MM.1S (cell line): Measurements from ENCODE around the gene ESPN.

Experiments
- EZH2 ChIP-seq: fragments of 300-600 bp; sonication (generic); optimal IDR thresholded peaks from 2 replicates; pipeline ENCODE3; 2017; ENCODE audit warnings: low read depth, mild to moderate bottlenecking, antibody characterized with exemption, low read length, mixed read lengths
- EZH2phosphoT487 ChIP-seq: fragments of 300-600 bp; sonication (generic); IDR thresholded peaks from 2 replicates; pipeline ENCODE4 v1.6.1; 2018; ENCODE audit warnings: antibody characterized with exemption, low read length
- TF ChIP-seq, protein P1 (sequence below): fragments of 300-600 bp; sonication (generic); IDR thresholded peaks from 2 replicates; pipeline ENCODE4 v1.5.1; 2016; ENCODE audit warnings: antibody characterized with exemption, low read length, mixed read lengths

DNA sequence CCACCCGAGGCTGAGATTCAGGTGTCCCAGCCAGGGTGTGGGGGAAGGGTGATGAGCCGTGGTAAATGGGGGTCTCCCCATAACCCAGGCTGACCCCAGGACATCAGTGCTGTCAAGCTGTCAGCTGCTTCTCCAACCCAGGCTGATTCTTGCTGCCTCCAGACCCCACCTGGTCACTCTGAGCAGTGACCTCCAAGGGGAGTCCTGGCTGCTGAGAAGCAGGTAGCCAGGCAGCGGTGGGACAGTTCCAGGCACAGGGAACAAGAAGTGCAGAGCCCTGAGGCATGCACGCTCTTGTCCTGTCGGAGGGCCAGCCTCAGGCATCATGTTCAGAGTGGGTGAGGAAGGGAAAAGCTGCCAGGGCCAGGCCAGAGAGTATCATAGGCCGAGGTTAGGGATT is 1.1 kb downstream of the ESPN start:
- TF ChIP-seq, protein P1, sequence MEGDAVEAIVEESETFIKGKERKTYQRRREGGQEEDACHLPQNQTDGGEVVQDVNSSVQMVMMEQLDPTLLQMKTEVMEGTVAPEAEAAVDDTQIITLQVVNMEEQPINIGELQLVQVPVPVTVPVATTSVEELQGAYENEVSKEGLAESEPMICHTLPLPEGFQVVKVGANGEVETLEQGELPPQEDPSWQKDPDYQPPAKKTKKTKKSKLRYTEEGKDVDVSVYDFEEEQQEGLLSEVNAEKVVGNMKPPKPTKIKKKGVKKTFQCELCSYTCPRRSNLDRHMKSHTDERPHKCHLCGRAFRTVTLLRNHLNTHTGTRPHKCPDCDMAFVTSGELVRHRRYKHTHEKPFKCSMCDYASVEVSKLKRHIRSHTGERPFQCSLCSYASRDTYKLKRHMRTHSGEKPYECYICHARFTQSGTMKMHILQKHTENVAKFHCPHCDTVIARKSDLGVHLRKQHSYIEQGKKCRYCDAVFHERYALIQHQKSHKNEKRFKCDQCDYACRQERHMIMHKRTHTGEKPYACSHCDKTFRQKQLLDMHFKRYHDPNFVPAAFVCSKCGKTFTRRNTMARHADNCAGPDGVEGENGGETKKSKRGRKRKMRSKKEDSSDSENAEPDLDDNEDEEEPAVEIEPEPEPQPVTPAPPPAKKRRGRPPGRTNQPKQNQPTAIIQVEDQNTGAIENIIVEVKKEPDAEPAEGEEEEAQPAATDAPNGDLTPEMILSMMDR, result no peak
- TF ChIP-seq EZH2 (no peak), EZH2phosphoT487 (no peak)
